Measurements from ENCODE around the gene ATP2B3.

ATP2B3 gene

GRCh38 chrX:153576239-153576870, 58.9 kb downstream of the ATP2B3 start:
- no peak for DNase-seq

GRCh38 chrX:153576961-153577360, 59.5 kb downstream of the ATP2B3 start:
- DNase-seq, result no peak

- no peak for DNase-seq
Observed at GRCh38 chrX:153578200-153578835, 60.9 kb downstream of the ATP2B3 start.

- DNase-seq, result no peak
Observed at GRCh38 chrX:153578889-153579288, 61.4 kb downstream of the ATP2B3 start.

GRCh38 chrX:153580700-153581386, 63.4 kb downstream of the ATP2B3 start:
- DNase-seq, result no peak

- no peak for DNase-seq
Observed at GRCh38 chrX:153582896-153583295, 65.5 kb downstream of the ATP2B3 start.

- no peak for DNase-seq
Observed at GRCh38 chrX:153583433-153583832, 66.0 kb downstream of the ATP2B3 start.

GRCh38 chrX:153585827-153586226, 68.4 kb downstream of the ATP2B3 start:
- no peak for DNase-seq

GRCh38 chrX:153587342-153587741, 69.9 kb downstream of the ATP2B3 start:
- no peak for DNase-seq

GRCh38 chrX:153588021-153588781, 70.8 kb downstream of the ATP2B3 start:
- DNase-seq, result no peak

- no peak for DNase-seq
Observed at GRCh38 chrX:153588782-153589446, 71.5 kb downstream of the ATP2B3 start.

- no peak for DNase-seq
Observed at GRCh38 chrX:153590961-153591956, 73.8 kb downstream of the ATP2B3 start.

- DNase-seq, result no peak
Observed at GRCh38 chrX:153592091-153592833, 74.8 kb downstream of the ATP2B3 start.

- no peak for DNase-seq
Observed at GRCh38 chrX:153592966-153593688, 75.7 kb downstream of the ATP2B3 start.

- no peak for DNase-seq
Observed at GRCh38 chrX:153593811-153594500, 76.5 kb downstream of the ATP2B3 start.

- DNase-seq, result no peak
Observed at GRCh38 chrX:153595387-153595786, 77.9 kb downstream of the ATP2B3 start.

- no peak for DNase-seq
Observed at GRCh38 chrX:153595859-153596857, 78.7 kb downstream of the ATP2B3 start.

Measured in GOT3 (cell line).